HepG2 (cell line): ENCODE results near the gene SEC14L5. TPM values are rescaled to one million over a fixed set of nuclear protein-coding genes. Genes with fewer than 3 reads are reported as not detected.

ENCODE experiments used
- CAMTA2 ChIP-seq: sonication (generic); formaldehyde crosslinking; IDR thresholded peaks from 2 replicates; pipeline ENCODE4 v1.4.0; 2020; ENCODE audit warnings: mild to moderate bottlenecking, missing genetic modification reagents, borderline replicate concordance
- CHD4 ChIP-seq: fragments of 200-600 bp; sonication (generic); IDR thresholded peaks from 2 replicates; pipeline ENCODE4 v1.7.0; 2017; ENCODE audit warnings: mild to moderate bottlenecking, low read length, borderline replicate concordance
- NR1H2 ChIP-seq: sonication (generic); formaldehyde crosslinking; IDR thresholded peaks from 2 replicates; pipeline ENCODE4 v1.8.1; 2022; ENCODE audit warnings: low read depth, missing genetic modification reagents, borderline replicate concordance
- PPARG ChIP-seq: conservative IDR thresholded peaks from 2 replicates; pipeline ENCODE4 v1.6.1; 2016; ENCODE audit warnings: missing biosample characterization, missing genetic modification reagents
- SMAD9 ChIP-seq: sonication (generic); formaldehyde crosslinking; IDR thresholded peaks from 2 replicates; pipeline ENCODE4 v1.5.1; 2020; ENCODE audit warnings: mild to moderate bottlenecking, missing genetic modification reagents
- TCF12 ChIP-seq, 2 experiments: fragments of 450-650 bp in 1 of 2; sonication (generic) in 1 of 2; formaldehyde crosslinking in 1 of 2; IDR thresholded peaks; 2 replicates each; pipeline versions ENCODE4 v1.6.1 to v1.8.0; 2017 to 2022; ENCODE audit warnings: antibody characterized with exemption in 1 of 2, mild to moderate bottlenecking in 1 of 2, missing genetic modification reagents in 1 of 2, moderate library complexity in 1 of 2
- ZFP37 ChIP-seq: sonication (generic); formaldehyde crosslinking; IDR thresholded peaks from 2 replicates; pipeline ENCODE4 v1.4.0; 2020; ENCODE audit warnings: missing genetic modification reagents, borderline replicate concordance
- ZMYM2 ChIP-seq: sonication (generic); formaldehyde crosslinking; IDR thresholded peaks from 2 replicates; pipeline ENCODE4 v1.8.0; 2022; ENCODE audit warnings: mild to moderate bottlenecking, missing genetic modification reagents
- ZNF143 ChIP-seq: sonication (generic); formaldehyde crosslinking; IDR thresholded peaks from 2 replicates; pipeline ENCODE4 v1.4.0; 2020; ENCODE audit warnings: missing genetic modification reagents
- ZNF598 ChIP-seq: sonication (generic); formaldehyde crosslinking; IDR thresholded peaks from 2 replicates; pipeline ENCODE4 v1.5.1; 2020; ENCODE audit warnings: mild to moderate bottlenecking, missing genetic modification reagents, borderline replicate concordance
- polyA plus RNA-seq, 8 experiments: library from polyadenylated mRNA; depleted of rRNA in 3 of 8; stranded (reverse) in 7 of 8; unstranded in 1 of 8; fragments of >200 nt; fragmentation: Illumina TruSeq in 4 of 8; extraction: Trizol in 4 of 8; gene quantifications; 2 replicates each; pipeline versions ENCODE4 v1.2.1 to v1.2.3, GENCODE V29; 2011 to 2016; ENCODE audit warnings: low read depth in 4 of 8, missing spikeins in 1 of 8, mixed read lengths in 1 of 8; ENCODE audit not compliant: insufficient read depth in 1 of 8
- total RNA-seq, 5 experiments: library from RNA; depleted of rRNA; stranded (reverse); fragments of >200 nt; fragmentation: Illumina TruSeq; extraction: Trizol; gene quantifications; 2 replicates each; pipeline ENCODE4 v1.2.3, GENCODE V29; 2016; ENCODE audit warnings: low read depth in 1 of 5
- TF ChIP-seq, protein P1 (sequence below): sonication (generic); formaldehyde crosslinking; IDR thresholded peaks from 2 replicates; pipeline ENCODE4 v1.4.0; 2020; ENCODE audit warnings: missing genetic modification reagents
- TF ChIP-seq, protein P2 (sequence below): sonication (generic); formaldehyde crosslinking; IDR thresholded peaks from 2 replicates; pipeline ENCODE4 v1.4.0; 2020; ENCODE audit warnings: missing genetic modification reagents, mild to moderate bottlenecking, borderline replicate concordance
- TF ChIP-seq, protein P3 (sequence below): sonication (generic); formaldehyde crosslinking; IDR thresholded peaks from 2 replicates; pipeline ENCODE4 v1.4.0; 2020; ENCODE audit warnings: missing genetic modification reagents
- TF ChIP-seq, protein P4 (sequence below): sonication (generic); formaldehyde crosslinking; IDR thresholded peaks from 2 replicates; pipeline ENCODE4 v1.5.1; 2020; ENCODE audit warnings: missing genetic modification reagents, mild to moderate bottlenecking, borderline replicate concordance

The SEC14L5 gene
- total and polyA plus RNA-seq, 2 of the 13 experiments (the other 11 are each of a cell fraction or from before 2014, with no cell fraction given) = 0.40 to 0.42 TPM

DNA sequence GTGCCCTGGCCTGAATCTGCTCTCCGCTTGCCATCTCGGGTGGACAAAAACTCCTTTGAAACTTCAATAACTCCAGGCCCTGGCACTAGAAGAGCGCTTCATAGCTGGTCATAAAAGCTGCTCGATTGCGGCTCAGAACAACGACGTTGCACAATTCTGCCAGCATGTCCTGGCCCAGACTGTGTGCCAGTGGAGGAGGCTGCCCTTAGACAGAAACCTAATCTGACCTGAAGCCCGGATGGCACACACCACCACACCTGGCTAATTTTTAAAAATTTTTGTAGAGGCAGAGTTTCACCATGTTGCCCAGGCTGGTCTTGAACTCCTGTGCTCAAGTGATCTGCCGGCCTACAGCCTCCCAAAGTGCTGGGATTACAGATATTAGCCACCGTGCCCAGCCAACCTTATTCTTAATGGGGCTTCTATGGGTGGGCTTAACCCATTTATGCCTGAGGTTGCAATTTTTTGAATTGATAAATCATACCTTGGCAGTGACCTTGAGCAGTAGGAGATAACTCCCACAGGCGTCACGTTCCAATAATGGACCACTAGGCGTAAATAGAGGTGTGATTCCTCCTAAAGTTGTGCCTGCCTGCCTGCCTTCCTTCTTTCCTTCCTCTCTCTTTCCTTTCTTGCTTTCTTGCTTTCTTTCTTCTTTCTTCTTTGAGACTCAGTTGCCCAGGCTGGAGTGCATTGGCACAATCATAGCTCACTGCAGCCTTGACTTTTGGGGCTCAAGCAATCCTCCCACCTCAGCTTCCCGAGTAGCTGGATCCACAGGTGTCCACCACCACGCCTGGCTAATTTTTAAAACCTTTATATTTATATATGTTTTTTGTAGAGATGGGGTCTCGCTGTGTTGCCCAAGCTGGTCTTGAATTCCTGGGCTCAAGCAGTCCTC, 20.1 kb upstream of the SEC14L5 start (continued):
- TF ChIP-seq, protein P1, sequence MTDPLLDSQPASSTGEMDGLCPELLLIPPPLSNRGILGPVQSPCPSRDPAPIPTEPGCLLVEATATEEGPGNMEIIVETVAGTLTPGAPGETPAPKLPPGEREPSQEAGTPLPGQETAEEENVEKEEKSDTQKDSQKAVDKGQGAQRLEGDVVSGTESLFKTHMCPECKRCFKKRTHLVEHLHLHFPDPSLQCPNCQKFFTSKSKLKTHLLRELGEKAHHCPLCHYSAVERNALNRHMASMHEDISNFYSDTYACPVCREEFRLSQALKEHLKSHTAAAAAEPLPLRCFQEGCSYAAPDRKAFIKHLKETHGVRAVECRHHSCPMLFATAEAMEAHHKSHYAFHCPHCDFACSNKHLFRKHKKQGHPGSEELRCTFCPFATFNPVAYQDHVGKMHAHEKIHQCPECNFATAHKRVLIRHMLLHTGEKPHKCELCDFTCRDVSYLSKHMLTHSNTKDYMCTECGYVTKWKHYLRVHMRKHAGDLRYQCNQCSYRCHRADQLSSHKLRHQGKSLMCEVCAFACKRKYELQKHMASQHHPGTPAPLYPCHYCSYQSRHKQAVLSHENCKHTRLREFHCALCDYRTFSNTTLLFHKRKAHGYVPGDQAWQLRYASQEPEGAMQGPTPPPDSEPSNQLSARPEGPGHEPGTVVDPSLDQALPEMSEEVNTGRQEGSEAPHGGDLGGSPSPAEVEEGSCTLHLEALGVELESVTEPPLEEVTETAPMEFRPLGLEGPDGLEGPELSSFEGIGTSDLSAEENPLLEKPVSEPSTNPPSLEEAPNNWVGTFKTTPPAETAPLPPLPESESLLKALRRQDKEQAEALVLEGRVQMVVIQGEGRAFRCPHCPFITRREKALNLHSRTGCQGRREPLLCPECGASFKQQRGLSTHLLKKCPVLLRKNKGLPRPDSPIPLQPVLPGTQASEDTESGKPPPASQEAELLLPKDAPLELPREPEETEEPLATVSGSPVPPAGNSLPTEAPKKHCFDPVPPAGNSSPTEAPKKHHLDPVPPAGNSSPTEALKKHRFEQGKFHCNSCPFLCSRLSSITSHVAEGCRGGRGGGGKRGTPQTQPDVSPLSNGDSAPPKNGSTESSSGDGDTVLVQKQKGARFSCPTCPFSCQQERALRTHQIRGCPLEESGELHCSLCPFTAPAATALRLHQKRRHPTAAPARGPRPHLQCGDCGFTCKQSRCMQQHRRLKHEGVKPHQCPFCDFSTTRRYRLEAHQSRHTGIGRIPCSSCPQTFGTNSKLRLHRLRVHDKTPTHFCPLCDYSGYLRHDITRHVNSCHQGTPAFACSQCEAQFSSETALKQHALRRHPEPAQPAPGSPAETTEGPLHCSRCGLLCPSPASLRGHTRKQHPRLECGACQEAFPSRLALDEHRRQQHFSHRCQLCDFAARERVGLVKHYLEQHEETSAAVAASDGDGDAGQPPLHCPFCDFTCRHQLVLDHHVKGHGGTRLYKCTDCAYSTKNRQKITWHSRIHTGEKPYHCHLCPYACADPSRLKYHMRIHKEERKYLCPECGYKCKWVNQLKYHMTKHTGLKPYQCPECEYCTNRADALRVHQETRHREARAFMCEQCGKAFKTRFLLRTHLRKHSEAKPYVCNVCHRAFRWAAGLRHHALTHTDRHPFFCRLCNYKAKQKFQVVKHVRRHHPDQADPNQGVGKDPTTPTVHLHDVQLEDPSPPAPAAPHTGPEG = no peak
- 0 out of 2 replicates have a peak, but pooled peaks have one; percentile 59 for TF ChIP-seq CAMTA2 (CRISPR knock-in tag)
- TF ChIP-seq ZNF143 (CRISPR knock-in tag) = no peak
- peak; percentile 79; the same call in 1 of the 2 replicates for TF ChIP-seq ZMYM2
- TF ChIP-seq ZNF598 = 0 out of 2 replicates have a peak, but pooled peaks have one; percentile 20
- TF ChIP-seq, protein P2, sequence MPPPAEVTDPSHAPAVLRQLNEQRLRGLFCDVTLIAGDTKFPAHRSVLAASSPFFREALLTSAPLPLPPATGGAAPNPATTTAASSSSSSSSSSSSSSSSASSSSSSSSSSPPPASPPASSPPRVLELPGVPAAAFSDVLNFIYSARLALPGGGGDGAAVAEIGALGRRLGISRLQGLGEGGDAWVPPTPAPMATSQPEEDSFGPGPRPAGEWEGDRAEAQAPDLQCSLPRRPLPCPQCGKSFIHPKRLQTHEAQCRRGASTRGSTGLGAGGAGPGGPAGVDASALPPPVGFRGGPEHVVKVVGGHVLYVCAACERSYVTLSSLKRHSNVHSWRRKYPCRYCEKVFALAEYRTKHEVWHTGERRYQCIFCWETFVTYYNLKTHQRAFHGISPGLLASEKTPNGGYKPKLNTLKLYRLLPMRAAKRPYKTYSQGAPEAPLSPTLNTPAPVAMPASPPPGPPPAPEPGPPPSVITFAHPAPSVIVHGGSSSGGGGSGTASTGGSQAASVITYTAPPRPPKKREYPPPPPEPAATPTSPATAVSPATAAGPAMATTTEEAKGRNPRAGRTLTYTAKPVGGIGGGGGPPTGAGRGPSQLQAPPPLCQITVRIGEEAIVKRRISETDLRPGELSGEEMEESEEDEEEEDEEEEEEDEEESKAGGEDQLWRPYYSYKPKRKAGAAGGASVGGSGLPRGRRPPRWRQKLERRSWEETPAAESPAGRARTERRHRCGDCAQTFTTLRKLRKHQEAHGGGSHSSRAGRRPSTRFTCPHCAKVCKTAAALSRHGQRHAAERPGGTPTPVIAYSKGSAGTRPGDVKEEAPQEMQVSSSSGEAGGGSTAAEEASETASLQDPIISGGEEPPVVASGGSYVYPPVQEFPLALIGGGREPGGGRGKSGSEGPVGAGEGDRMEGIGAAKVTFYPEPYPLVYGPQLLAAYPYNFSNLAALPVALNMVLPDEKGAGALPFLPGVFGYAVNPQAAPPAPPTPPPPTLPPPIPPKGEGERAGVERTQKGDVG (CRISPR knock-in tag) = no peak
- no peak for TF ChIP-seq ZFP37
- no peak for TF ChIP-seq TCF12 (IDR thresholded peaks at IDR 0.05)
- TF ChIP-seq TCF12 (CRISPR knock-in tag; IDR thresholded peaks at IDR 0.05) = peak; percentile 59; the same call in 1 of the 2 replicates
- TF ChIP-seq PPARG (CRISPR knock-in tag) = no peak
- no peak for TF ChIP-seq NR1H2 (CRISPR knock-in tag)
- TF ChIP-seq SMAD9 (CRISPR knock-in tag) = no peak
- TF ChIP-seq CHD4 = 0 out of 2 replicates have a peak, but pooled peaks have one; percentile 5
- TF ChIP-seq, protein P3, sequence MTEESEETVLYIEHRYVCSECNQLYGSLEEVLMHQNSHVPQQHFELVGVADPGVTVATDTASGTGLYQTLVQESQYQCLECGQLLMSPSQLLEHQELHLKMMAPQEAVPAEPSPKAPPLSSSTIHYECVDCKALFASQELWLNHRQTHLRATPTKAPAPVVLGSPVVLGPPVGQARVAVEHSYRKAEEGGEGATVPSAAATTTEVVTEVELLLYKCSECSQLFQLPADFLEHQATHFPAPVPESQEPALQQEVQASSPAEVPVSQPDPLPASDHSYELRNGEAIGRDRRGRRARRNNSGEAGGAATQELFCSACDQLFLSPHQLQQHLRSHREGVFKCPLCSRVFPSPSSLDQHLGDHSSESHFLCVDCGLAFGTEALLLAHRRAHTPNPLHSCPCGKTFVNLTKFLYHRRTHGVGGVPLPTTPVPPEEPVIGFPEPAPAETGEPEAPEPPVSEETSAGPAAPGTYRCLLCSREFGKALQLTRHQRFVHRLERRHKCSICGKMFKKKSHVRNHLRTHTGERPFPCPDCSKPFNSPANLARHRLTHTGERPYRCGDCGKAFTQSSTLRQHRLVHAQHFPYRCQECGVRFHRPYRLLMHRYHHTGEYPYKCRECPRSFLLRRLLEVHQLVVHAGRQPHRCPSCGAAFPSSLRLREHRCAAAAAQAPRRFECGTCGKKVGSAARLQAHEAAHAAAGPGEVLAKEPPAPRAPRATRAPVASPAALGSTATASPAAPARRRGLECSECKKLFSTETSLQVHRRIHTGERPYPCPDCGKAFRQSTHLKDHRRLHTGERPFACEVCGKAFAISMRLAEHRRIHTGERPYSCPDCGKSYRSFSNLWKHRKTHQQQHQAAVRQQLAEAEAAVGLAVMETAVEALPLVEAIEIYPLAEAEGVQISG (CRISPR knock-in tag) = no peak
- TF ChIP-seq, protein P4, sequence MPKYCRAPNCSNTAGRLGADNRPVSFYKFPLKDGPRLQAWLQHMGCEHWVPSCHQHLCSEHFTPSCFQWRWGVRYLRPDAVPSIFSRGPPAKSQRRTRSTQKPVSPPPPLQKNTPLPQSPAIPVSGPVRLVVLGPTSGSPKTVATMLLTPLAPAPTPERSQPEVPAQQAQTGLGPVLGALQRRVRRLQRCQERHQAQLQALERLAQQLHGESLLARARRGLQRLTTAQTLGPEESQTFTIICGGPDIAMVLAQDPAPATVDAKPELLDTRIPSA = peak; percentile 48; the same call in 1 of the 2 replicates
